SK-N-SH (cell line): ENCODE data around the gene C2CD4D.

Experiments used
- EP300 ChIP-seq, 2 experiments: IDR thresholded peaks; 2 replicates each; pipeline versions ENCODE4 v1.4.0 to v1.6.1; 2012; ENCODE audit warnings: borderline replicate concordance in 1 of 2, low read depth in 1 of 2, low read length in 1 of 2
- FOXM1 ChIP-seq: IDR thresholded peaks from 2 replicates; pipeline ENCODE4 v1.4.0; 2012; ENCODE audit warnings: low read depth, mild to moderate bottlenecking

DNA sequence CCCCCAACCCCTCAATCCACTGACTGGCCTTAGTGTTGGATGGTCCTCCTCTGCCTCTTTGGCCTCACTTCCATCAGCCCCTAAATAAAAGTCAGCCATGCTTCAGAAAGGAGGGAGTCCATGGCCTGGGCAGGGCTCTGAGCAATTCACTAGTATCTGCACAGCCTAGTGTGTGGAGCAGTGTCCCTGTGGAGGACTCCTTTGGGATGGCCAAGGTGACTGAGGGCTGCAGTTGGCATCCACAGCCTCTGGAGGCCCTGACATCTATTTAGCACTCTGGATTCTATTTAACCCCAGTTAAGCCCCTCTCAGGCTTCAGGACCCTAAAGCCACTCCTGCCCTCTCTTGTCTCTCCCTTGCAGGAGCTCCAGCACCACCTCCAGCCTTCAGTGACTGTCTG, 10.3 kb upstream of the C2CD4D start:
- no peak for TF ChIP-seq EP300 (IDR thresholded peaks at IDR 0.05; ENCODE audit: borderline replicate concordance in 1 of 2, low read depth in 1 of 2, low read length in 1 of 2)
- no peak for TF ChIP-seq FOXM1
